PC-3 (cell line): ENCODE measurements around the gene ARL14EPL.
"Not testable (repeated sequence)": the region's sequence is repeated elsewhere in the genome, so short reads cannot be mapped to it uniquely, and the experiment has no call there.

Source experiments
- EZH2phosphoT487 ChIP-seq: fragments of 300-600 bp; sonication (generic); IDR thresholded peaks from 2 replicates; pipeline ENCODE4 v1.6.1; 2018; ENCODE audit warnings: mild to moderate bottlenecking, antibody characterized with exemption, low read length, borderline replicate concordance
- TF ChIP-seq, protein P1 (sequence below): fragments of 300-600 bp; sonication (generic); conservative IDR thresholded peaks from 2 replicates; pipeline ENCODE4 v1.5.1; 2017; ENCODE audit warnings: antibody characterized with exemption, low read depth, mild to moderate bottlenecking, low read length

DNA sequence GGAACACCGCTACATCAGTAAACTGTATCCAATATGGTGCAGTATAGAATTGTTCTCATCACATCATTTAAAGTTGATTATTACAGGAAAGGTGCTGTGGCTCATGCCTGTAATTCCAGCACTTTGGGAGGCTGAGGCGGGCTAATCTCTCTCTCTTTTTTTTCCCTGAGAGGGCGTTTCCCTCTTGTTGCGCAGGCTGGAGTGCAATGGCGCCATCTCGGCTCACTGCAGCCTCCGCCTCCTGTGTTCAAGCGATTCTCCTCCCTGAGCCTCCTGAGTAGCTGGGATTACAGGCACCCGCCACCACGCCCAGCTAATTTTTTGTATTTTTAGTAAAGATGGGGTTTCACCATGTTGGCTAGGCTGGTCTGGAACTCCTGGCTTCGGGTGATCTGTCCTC, 54.0 kb downstream of the ARL14EPL start:
- TF ChIP-seq, protein P1, sequence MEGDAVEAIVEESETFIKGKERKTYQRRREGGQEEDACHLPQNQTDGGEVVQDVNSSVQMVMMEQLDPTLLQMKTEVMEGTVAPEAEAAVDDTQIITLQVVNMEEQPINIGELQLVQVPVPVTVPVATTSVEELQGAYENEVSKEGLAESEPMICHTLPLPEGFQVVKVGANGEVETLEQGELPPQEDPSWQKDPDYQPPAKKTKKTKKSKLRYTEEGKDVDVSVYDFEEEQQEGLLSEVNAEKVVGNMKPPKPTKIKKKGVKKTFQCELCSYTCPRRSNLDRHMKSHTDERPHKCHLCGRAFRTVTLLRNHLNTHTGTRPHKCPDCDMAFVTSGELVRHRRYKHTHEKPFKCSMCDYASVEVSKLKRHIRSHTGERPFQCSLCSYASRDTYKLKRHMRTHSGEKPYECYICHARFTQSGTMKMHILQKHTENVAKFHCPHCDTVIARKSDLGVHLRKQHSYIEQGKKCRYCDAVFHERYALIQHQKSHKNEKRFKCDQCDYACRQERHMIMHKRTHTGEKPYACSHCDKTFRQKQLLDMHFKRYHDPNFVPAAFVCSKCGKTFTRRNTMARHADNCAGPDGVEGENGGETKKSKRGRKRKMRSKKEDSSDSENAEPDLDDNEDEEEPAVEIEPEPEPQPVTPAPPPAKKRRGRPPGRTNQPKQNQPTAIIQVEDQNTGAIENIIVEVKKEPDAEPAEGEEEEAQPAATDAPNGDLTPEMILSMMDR = not testable (repeated sequence)
- not testable (repeated sequence) for TF ChIP-seq EZH2phosphoT487
